ENCODE data around the gene LAIR2.

Gene LAIR2

GRCh38 chr19:54481326-54481930 is 21.2 kb upstream of the LAIR2 start:
- no peak for TF ChIP-seq POLR2AphosphoS5 (IDR thresholded peaks at IDR 0.05; ENCODE audit: low read depth, low read length)

- TF ChIP-seq REST (IDR thresholded peaks at IDR 0.05; ENCODE audit: insufficient read depth in 1 of 2, low read depth in 2 of 2, low read length in 2 of 2) = no peak
- TF ChIP-seq FOXP2 (optimal IDR thresholded peaks at IDR 0.05; ENCODE audit: borderline replicate concordance, extremely low read depth, extremely low read length, insufficient read depth) = no peak
- no peak for TF ChIP-seq SIN3A (IDR thresholded peaks at IDR 0.05; ENCODE audit: borderline replicate concordance, insufficient read depth, low read length)
- no peak for TF ChIP-seq POLR2AphosphoS5 (IDR thresholded peaks at IDR 0.05; ENCODE audit: low read depth, low read length)
- no peak for TF ChIP-seq TAF1 (IDR thresholded peaks at IDR 0.05; ENCODE audit: borderline replicate concordance, insufficient read depth, low read length)
These were observed 19.7 kb upstream of the LAIR2 start for GRCh38 chr19:54482889-54483288.

- TF ChIP-seq REST (IDR thresholded peaks at IDR 0.05; ENCODE audit: insufficient read depth in 1 of 2, low read depth in 2 of 2, low read length in 2 of 2) (no peak), SIN3A (IDR thresholded peaks at IDR 0.05; ENCODE audit: borderline replicate concordance, insufficient read depth, low read length) (no peak), FOXP2 (optimal IDR thresholded peaks at IDR 0.05; ENCODE audit: borderline replicate concordance, extremely low read depth, extremely low read length, insufficient read depth) (no peak), POLR2AphosphoS5 (IDR thresholded peaks at IDR 0.05; ENCODE audit: low read depth, low read length) (no peak), TAF1 (IDR thresholded peaks at IDR 0.05; ENCODE audit: borderline replicate concordance, insufficient read depth, low read length) (no peak)
These were observed 18.2 kb upstream of the LAIR2 start for GRCh38 chr19:54484451-54484850.

GRCh38 chr19:54485851-54486250 is 16.8 kb upstream of the LAIR2 start:
- no peak for TF ChIP-seq FOXP2 (optimal IDR thresholded peaks at IDR 0.05; ENCODE audit: borderline replicate concordance, extremely low read depth, extremely low read length, insufficient read depth)
- TF ChIP-seq SIN3A (IDR thresholded peaks at IDR 0.05; ENCODE audit: borderline replicate concordance, insufficient read depth, low read length) = no peak

- no peak for TF ChIP-seq SIN3A (IDR thresholded peaks at IDR 0.05; ENCODE audit: borderline replicate concordance, insufficient read depth, low read length)
- no peak for TF ChIP-seq FOXP2 (optimal IDR thresholded peaks at IDR 0.05; ENCODE audit: borderline replicate concordance, extremely low read depth, extremely low read length, insufficient read depth)
- TF ChIP-seq TAF1 (IDR thresholded peaks at IDR 0.05; ENCODE audit: borderline replicate concordance, insufficient read depth, low read length) = no peak
- no peak for TF ChIP-seq REST (IDR thresholded peaks at IDR 0.05; ENCODE audit: insufficient read depth in 1 of 2, low read depth in 2 of 2, low read length in 2 of 2)
- TF ChIP-seq POLR2AphosphoS5 (IDR thresholded peaks at IDR 0.05; ENCODE audit: low read depth, low read length) = no peak
These were observed 13.3 kb upstream of the LAIR2 start for GRCh38 chr19:54489341-54489740.

GRCh38 chr19:54489766-54490165 is 12.9 kb upstream of the LAIR2 start:
- TF ChIP-seq SIN3A (IDR thresholded peaks at IDR 0.05; ENCODE audit: borderline replicate concordance, insufficient read depth, low read length) (no peak), FOXP2 (optimal IDR thresholded peaks at IDR 0.05; ENCODE audit: borderline replicate concordance, extremely low read depth, extremely low read length, insufficient read depth) (no peak), REST (IDR thresholded peaks at IDR 0.05; ENCODE audit: insufficient read depth in 1 of 2, low read depth in 2 of 2, low read length in 2 of 2) (no peak)

Measured in PFSK-1 (cell line).